Activated CD8-positive, alpha-beta memory T cell treated with anti-CD3 and anti-CD28 coated beads for 36 hours (primary cell): ENCODE data around the gene ULK4. TPM values are rescaled to one million over a fixed set of nuclear protein-coding genes. Genes with fewer than 3 reads are reported as not detected.

Experiments used
- CTCF ChIA-PET: fragments of 350-600 bp; sonication (Branson Sonifier 250); formaldehyde crosslinking; loops from one replicate; lab custom pipeline; 2021; ENCODE audit warnings: antibody characterized with exemption; lab: Charles Lee
- POLR2A ChIA-PET: fragments of 350-600 bp; sonication (Branson Sonifier 250); formaldehyde crosslinking; loops from one replicate; lab custom pipeline; 2021; ENCODE audit warnings: antibody characterized with exemption; lab: Charles Lee
- total RNA-seq, 2 experiments: library from RNA; stranded (reverse); gene quantifications; one replicate each; pipeline ENCODE4 v1.2.3, GENCODE V29; 2021

ULK4 gene
- total RNA-seq, 2 experiments from 2014 or later: 11.8 to 12.3 TPM

DNA sequence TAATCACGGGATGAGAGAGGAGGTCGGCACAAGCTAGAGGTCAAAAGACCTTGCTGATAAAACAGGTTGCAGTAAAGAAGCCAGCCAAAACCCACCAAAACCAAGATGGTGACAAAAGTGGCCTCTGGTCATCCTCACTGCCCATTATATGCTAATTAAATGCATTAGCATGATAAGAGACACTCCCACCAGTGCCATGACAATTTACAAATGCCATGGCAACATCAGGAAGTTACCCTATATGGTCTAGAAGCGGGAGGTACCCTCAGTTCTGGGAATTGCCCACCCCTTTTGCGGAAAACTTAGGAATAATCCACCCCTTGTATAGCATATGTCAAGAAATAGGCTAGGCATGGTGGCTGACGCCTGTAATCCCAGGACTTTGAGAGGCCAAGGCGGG lies 4.3 kb upstream of the ULK4 start:
- CTCF ChIA-PET: no interaction called here

GRCh38 chr3:41963823-41964222 lies 1.9 kb upstream of the ULK4 start:
- ChIA-PET POLR2A (no interaction called here), CTCF (no interaction called here)

More for the DNA sequence above, 4.3 kb upstream of the ULK4 start:
- POLR2A ChIA-PET: no interaction called here

DNA sequence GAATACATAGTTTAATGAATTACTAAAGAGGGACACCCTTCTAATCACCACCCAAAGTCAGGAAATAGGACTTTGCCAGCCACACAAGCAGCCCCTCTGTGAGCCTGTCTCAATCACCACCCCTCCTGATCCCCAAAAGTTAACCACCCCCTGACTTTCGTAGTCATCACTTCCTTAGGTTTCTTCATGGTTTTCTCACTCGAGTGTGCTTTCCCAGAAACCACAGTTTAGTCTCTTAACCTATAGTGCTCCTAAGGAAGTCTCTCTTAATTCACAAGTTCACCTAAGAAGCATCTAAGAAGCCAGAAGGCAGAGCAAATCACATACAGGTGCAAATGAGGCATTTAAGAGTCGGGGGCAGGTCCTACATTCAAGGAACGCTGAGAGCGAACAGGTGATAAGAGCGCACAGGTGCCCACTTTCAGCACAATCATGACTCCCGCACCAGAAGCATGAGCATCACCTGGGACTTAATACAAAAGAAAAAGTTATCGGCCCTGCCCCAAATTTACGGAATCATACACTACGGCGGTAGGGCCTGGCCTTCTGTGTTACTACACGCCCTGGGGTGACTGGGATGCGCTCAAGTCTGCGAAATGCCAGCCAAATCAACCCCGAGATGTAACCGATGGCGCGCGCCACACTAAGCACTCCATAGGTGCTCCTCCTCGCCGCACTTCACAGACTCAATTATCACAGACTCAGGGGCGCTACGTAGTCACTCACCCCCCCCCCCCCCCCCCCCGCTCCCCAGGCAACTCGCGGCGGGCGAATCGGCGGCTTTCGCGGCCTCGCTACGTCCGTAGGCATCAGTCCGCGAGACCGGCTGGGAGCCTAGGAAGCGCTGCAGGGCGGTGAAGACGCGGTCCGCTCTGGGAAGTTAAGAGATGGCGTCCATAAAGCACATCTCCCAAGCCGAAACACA lies 815 bp downstream of the ULK4 start:
- POLR2A ChIA-PET: interaction anchor here (0.9 to 1.6 kb wide), 2 partner anchors 53 to 146 kb away, joined by 3 to 5 read pairs; no protein-coding TSS in a partner anchor
- CTCF ChIA-PET: no interaction called here

GRCh38 chr3:41956574-41956973 lies 5.3 kb downstream of the ULK4 start:
- ChIA-PET POLR2A (no interaction called here), CTCF (no interaction called here)

GRCh38 chr3:41955192-41955591 lies 6.7 kb downstream of the ULK4 start:
- POLR2A ChIA-PET: no interaction called here
- CTCF ChIA-PET: no interaction called here

GRCh38 chr3:41943311-41943843 lies 18.5 kb downstream of the ULK4 start:
- ChIA-PET POLR2A (no interaction called here), CTCF (no interaction called here)

DNA sequence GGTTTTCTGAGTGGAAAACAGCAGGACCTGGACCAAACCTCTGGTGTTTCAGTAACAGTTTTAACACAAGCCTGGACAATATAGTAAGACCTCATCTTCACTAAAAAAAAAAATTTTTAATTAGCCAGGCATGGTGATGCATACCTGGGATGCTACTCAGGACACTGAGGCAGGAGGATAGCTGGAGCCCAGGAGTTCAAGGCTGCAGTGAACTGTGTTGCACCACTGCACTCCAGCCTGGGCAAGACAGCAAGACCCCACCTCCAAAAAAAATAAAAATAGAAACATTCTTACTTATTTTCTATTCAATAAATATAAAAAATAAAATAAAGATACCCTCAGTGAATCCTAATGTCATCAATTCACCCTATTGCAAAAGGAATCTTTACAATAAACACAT lies 21.5 kb downstream of the ULK4 start:
- ChIA-PET POLR2A (no interaction called here), CTCF (no interaction called here)

- POLR2A ChIA-PET: no interaction called here
- CTCF ChIA-PET: no interaction called here
Observed at GRCh38 chr3:41936384-41936783, 25.5 kb downstream of the ULK4 start.

- CTCF ChIA-PET: no interaction called here
- POLR2A ChIA-PET: no interaction called here
Observed at GRCh38 chr3:41933154-41933676, 28.7 kb downstream of the ULK4 start.

DNA sequence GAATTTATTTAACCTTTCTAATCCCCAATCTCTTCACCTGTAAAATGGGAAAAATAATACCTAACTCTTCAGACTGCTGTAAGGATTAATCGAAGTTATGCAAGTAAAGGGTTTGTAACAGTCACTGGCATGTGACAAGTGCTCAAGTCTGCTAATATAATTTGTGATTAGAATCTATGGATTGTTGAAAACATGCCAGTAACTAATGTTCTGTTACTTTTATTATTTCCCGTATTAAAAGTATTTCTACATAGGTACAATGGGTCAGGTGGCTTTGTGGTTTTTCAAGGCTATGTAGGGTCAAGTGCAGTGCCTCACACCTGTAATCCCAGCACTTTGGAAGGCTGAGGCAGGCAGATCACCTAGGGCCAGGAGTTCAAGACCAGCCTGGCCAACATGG lies 29.4 kb downstream of the ULK4 start:
- POLR2A ChIA-PET: no interaction called here
- CTCF ChIA-PET: no interaction called here

- ChIA-PET POLR2A (no interaction called here), CTCF (no interaction called here)
Observed at GRCh38 chr3:41920406-41920965, 41.4 kb downstream of the ULK4 start.

GRCh38 chr3:41915353-41915752 lies 46.5 kb downstream of the ULK4 start:
- ChIA-PET CTCF (no interaction called here), POLR2A (no interaction called here)

DNA sequence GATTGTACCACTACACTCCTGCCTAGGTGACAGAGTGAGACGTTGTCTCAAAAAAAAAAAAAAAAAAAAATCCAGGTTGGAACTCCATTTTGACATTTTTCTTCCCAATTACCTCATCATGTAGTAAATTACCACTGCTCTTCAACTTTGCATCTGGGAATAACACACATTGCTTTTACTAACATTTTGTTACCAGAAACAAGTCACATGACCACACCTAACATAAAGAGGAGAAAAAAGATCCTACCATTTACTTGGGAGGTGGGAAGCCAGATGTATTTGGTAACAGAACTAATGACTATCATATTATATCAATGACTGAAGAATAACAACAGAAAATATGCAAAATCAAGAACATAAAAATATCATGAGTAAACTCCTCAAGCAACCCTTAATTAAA lies 49.6 kb downstream of the ULK4 start:
- ChIA-PET CTCF (no interaction called here), POLR2A (no interaction called here)

DNA sequence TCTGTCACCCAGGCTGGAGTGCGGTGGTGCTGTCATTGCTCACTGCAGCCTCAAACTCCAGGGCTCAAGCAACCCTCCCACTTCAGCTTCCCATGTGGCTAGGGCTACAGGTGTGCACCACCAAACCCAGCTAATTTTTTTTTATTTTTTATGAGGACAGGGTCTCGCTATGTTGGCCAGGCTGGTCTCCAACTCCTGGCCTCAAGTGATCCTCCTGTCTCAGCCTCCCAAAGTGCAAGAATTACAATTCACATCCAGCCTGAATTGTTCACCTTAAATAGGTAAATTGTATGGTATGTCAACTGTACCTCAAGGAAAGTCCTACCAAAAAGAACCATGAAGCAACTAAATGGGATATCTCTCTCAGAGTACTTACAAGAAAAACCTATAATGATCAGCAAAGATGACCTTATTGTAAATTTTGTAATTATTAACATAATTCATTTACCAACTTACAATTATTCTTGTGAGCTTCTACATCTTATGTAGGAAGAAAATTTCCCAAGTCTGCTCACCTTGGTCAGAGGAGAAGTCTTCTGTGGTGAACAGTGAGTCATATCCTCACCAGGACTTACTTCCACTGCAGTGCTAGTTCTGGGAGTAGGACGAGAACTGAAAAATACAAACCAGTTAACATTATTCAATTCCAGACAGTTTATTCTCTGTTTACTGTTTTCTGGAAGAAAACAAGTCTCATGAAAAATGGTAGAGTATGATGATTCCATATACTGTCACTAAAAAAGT lies 54.4 kb downstream of the ULK4 start:
- ChIA-PET CTCF (no interaction called here), POLR2A (no interaction called here)

DNA sequence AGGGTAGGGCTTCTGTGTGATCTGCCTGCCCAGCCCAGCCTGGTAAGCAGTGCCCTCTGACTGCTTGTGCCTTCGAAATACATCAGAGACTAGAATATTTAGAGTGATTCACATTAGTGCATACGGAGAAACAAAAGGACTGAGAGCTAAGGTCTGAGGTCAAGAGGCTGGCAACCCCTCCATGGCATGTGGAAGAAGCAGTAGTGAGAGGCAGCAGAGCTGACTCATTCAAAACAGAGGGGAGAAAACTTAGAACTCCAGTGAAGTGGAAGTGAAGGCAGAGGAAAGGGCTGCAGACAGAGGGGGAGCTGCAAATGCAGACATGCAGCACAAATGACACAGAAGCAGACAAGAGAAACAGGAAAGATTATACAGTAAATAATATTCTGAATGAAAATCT lies 61.6 kb downstream of the ULK4 start:
- CTCF ChIA-PET: no interaction called here
- POLR2A ChIA-PET: no interaction called here

DNA sequence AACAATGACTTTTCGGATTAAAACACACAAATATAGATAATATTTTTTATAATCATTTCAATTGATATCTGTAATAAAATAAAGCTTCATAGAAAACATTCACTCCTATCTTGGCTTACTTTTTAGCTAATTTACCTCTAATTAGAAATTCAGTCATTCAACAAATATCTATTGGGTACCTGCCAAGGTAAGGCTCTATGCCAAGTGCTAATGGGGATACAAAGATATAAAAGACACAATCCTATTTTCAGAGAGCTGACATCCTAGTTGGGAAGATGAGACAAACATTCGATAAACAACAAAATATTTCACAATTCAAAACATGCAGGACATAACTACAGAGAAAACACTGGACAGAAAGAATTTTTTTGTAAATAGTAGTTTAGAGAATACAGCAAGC lies 63.3 kb downstream of the ULK4 start:
- POLR2A ChIA-PET: no interaction called here
- CTCF ChIA-PET: interaction anchor here (1.5 kb wide), 1 partner anchor 293 kb away, joined by 5 read pairs; no protein-coding TSS in a partner anchor

GRCh38 chr3:41893977-41894376 lies 67.9 kb downstream of the ULK4 start:
- CTCF ChIA-PET: no interaction called here
- POLR2A ChIA-PET: no interaction called here

DNA sequence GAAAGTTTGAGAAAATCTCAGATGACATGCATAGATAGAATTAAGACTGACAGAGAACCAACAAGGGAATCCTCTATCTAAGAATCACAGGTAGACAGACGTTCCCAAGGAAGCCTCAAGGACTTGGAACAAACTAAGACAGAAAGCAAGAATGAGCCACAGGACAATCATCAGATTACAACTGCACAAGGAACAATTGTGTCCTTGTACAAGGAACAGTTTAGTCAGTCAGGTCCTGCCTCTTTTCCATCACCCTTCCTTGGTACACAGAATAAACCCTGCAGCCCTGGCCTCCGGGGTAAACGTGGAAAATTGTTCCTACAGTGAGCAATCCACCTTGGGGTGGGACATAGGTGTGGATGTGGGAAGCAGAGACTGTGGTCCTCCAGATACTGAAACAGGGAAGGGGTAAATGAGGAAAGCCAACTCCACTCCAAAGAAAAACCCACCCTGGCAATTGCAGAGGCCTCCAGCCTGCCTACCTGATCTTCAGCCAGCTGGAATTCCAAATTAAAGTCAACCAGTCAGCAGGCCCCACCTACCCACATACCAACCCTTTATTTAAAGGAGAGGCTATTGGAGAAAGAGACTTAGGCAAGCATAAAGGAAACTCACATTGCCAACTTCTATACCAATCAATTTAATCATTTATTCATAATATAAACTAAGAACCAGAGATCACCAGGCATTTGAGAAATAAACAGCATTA lies 73.4 kb downstream of the ULK4 start:
- ChIA-PET CTCF (no interaction called here), POLR2A (no interaction called here)

DNA sequence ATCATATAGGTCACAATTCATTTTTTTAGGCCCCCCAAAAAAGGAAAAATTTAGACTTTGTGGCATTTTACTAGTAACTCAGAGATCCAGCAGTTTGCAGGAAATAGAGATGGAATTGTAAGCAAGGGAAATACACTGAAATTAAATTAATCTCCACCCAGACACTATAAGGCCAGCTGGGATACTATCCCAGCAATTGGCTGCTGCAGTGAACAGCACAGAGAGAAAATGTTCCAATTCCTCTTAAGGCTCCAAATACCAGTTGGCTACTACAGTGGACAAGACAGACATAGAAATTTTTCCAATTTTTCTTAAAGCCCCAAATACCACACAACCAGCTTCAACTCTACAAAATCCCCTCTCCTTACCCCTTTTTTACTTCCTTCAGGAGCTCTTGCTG lies 78.9 kb downstream of the ULK4 start:
- ChIA-PET CTCF (interaction anchor here (1.5 kb wide), 1 partner anchor 1303 kb away, joined by 4 read pairs; no protein-coding TSS in a partner anchor), POLR2A (no interaction called here)
